Measurements from ENCODE around the gene VARS1. TPM values are rescaled to one million over a fixed set of nuclear protein-coding genes. Genes with fewer than 3 reads are reported as not detected.
A peak's percentile ranks its signal among the peaks of the same experiment; 100 is the strongest.

Gene VARS1
- total and polyA plus RNA-seq, 2 of the 4 experiments (the other 2 are of a cell fraction): 41.2 to 42.0 TPM

DNA sequence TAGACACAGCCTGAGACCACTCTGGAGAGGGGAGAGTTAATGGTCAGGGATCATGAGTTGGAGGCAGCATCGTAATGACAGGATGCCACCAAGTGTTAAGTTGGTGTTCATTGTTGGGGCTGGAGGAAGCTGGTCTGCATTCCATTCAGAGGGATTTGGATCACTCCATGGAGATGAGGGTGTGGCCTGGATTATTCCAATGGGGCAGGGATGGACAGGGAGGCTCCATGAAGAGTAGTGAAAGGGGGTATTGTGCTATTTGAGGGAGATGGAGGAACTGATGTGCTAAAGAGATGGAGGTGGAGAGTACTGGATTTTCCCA is 32.0 kb downstream of the VARS1 start:
- WGBS, 2 experiments (ENCODE audit: extremely low coverage in 2 of 2, insufficient read length in 1 of 2): 0% methylated on average over 1 of the region's 1 CpG; no CpG with 5 or more reads in 1 of the 2 experiments
- H2BK15ac ChIP-seq (ENCODE audit: low read depth, low read length): no peak overlapping the region
- peak overlapping the region; percentile 5 for H2BK5ac ChIP-seq (ENCODE audit: low read depth, low read length, poor library complexity, severe bottlenecking)
- intact Hi-C loops (cut with micrococcal nuclease) (no loop called here), dilution Hi-C loops (cut with HindIII; ENCODE audit: low sequenced_read_pairs, unreplicated experiment) (no loop called here), in situ Hi-C loops (cut with MboI; ENCODE audit: low sequenced_read_pairs) (no loop called here)
- no peak overlapping the region; the same call in 1 of the 2 replicates for H3K56ac ChIP-seq (ENCODE audit: extremely low read depth, insufficient read depth, low read length)
- H3K4me2 ChIP-seq (ENCODE audit: low read depth, low read length): no peak overlapping the region
- peak; percentile 88 for ATAC-seq (ENCODE audit: low read depth)
- no peak overlapping the region for H3K18ac ChIP-seq (ENCODE audit: low read depth, low read length)
- peak overlapping the region; percentile 66 for H3K4ac ChIP-seq (ENCODE audit: low read depth, low read length)
- H4K5ac ChIP-seq (ENCODE audit: low read depth, low read length): no peak overlapping the region
- POLR2A ChIA-PET (ENCODE audit: unreplicated experiment): no interaction called here
- H3K4me3 ChIP-seq (ENCODE audit: insufficient read depth, low read depth, low read length): no peak overlapping the region
- H4K8ac ChIP-seq (ENCODE audit: low read depth in 2 of 2, low read length in 2 of 2): peak overlapping the region in 1 of 2 experiments; percentile 65; a peak in 1 of 4 replicates
- peaks cover 5% of the 10 kb centered on the region; the same call in 1 of the 2 replicates for H3K36me3 ChIP-seq (ENCODE audit: control insufficient read depth, insufficient read depth, low read length)
- H3K9ac ChIP-seq (ENCODE audit: low read depth, low read length): no peak overlapping the region
- peak overlapping the region; percentile 64 for H2AFZ ChIP-seq (replicated peaks; ENCODE audit: low read length, poor library complexity)
- peak; percentile 21 for DNase-seq
- H3K9me1 ChIP-seq (ENCODE audit: insufficient read depth, low read length): peaks cover 10% of the 10 kb centered on the region
- H2AK5ac ChIP-seq (ENCODE audit: low read depth, low read length): peak overlapping the region; percentile 65
- no peaks in the 10 kb centered on the region for H3K9me3 ChIP-seq (ENCODE audit: control insufficient read depth, insufficient read depth, low read length)
- H4K91ac ChIP-seq (ENCODE audit: insufficient read depth, low read depth, low read length): no peak overlapping the region; the same call in 1 of the 2 replicates
- no peaks in the 10 kb centered on the region for H3K27me3 ChIP-seq (ENCODE audit: control insufficient read depth, insufficient read depth, low read length)
- 0 out of 2 replicates have a peak overlapping the region, but pooled peaks have one; percentile 14 for H2BK120ac ChIP-seq (ENCODE audit: low read depth, low read length)
- no peak overlapping the region for H2BK20ac ChIP-seq (ENCODE audit: low read depth, low read length)
- H3K79me1 ChIP-seq (ENCODE audit: low read depth in 1 of 2, low read length in 2 of 2): no peaks in the 10 kb centered on the region
- no TSS peak for BruUV-seq (replicated peaks)
- no peak overlapping the region for H3K23ac ChIP-seq (ENCODE audit: low read depth, low read length)
- peak overlapping the region; percentile 71 for H2AK9ac ChIP-seq (replicated peaks; ENCODE audit: low read depth, low read length, poor library complexity)
- CTCF ChIA-PET: interaction anchor here (0.6 kb wide), 1 partner anchor 28 kb away, joined by 3 read pairs; no protein-coding TSS in a partner anchor
- H4K20me1 ChIP-seq (ENCODE audit: insufficient read depth, low read length): no peaks in the 10 kb centered on the region
- H3K4me1 ChIP-seq (ENCODE audit: control insufficient read depth, insufficient read depth, low read length): peaks cover 4% of the 10 kb centered on the region
- no peak overlapping the region for H3K27ac ChIP-seq (ENCODE audit: insufficient read depth, low read length)
- no peak for TF ChIP-seq RCOR1 (IDR thresholded peaks at IDR 0.05; ENCODE audit: insufficient replicate concordance, low read length)
- TF ChIP-seq BHLHE40 (IDR thresholded peaks at IDR 0.05; ENCODE audit: low read depth, low read length): peak; percentile 70; the same call in 1 of the 2 replicates
- TF ChIP-seq CHD1 (IDR thresholded peaks at IDR 0.05; ENCODE audit: low read depth, low read length): no peak
- TF ChIP-seq SMC3 (IDR thresholded peaks at IDR 0.05; ENCODE audit: low read depth, low read length): no peak
- peak overlapping the region; percentile 74 for H3K14ac ChIP-seq (replicated peaks; ENCODE audit: low read depth, low read length)

All from IMR-90 (cell line).